PC-3 (cell line): ENCODE data around the gene PPP2R5B.

Experiments
- EZH2 ChIP-seq: fragments of 300-600 bp; sonication (generic); IDR thresholded peaks from one replicate; pipeline ENCODE4 v1.6.1; 2017; ENCODE audit warnings: antibody characterized with exemption, mild to moderate bottlenecking, low read length; ENCODE audit not compliant: unreplicated experiment
- EZH2phosphoT487 ChIP-seq: fragments of 300-600 bp; sonication (generic); IDR thresholded peaks from 2 replicates; pipeline ENCODE4 v1.6.1; 2018; ENCODE audit warnings: mild to moderate bottlenecking, antibody characterized with exemption, low read length, borderline replicate concordance

DNA sequence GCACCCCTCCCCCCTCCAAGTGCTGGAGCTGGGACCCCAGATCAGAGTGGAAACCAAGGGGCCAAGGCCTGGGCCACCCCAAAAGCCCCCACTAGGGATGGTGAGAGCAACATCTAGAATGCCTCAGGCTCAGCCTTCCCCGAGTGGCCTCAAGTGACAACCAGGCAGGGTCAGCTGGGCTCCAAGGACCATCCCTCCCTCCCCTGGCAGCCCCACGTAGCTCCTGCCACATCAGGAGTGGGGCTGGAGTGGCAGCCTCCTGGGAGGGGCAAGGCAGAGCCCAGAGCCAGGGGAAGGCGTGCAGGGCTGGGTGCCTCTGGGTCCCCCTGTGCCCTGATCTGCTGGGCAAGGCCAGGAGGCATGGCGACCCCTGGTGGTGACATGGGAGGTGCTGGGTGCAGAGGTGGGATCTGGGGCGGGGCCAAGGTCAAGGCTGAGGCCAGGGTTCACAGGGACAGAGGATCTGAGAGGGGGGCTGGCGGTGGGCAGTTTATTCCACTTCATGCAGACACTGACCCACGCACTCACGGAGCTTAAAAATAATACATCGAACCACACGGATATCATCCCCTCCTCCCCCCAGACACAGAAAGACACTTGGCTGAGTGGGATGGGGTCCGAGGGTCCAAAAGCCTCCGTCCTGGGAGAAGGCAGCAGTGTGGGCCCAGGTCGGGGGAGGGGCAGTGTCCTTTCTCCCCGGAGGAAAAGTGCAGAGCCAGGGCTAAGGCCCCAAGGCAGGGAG, 30.2 kb upstream of the PPP2R5B start:
- TF ChIP-seq EZH2 (no peak), EZH2phosphoT487 (no peak)
